ENCODE measurements around the gene GNB2. TPM values are rescaled to one million over a fixed set of nuclear protein-coding genes. Genes with fewer than 3 reads are reported as not detected.
A peak's percentile ranks its signal among the peaks of the same experiment; 100 is the strongest.
"Not testable (repeated sequence)": the region's sequence is repeated elsewhere in the genome, so short reads cannot be mapped to it uniquely, and the experiment has no call there.

The GNB2 gene
- total and polyA plus RNA-seq, 7 experiments from 2014 or later, result 35.8 to 215 (median 114) TPM

DNA sequence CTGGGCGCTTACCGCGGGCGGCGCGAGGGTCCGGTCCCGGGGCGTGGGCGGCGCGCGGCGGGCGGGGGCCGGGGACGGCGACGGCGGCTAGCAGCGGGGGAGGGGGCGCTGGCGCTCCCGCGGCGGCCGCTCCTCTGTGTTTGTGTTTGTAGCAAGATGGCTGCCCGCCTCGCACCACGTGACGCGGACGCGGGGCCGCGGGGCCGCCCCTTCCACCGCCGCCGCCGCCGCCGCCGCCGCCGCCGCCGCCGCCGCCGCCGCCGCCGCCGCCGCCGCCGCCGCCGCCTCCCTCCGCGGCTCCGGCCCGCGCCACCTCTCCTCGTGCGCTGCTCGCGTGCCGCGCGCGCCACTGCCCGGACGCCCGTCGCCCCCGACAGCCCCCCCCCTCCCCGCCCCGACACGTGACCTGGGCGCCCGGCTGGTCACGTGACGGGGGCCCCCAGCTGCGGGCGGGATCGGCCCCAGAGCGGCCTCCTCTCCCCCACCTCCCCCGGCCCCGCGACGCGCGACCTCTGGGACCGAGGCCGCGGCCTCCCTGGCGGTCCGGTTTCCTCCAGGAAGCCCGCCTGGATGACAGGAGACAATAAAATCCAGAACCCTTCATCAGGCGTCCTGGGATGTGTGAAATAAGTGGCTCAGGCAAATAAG lies 20.7 kb downstream of the GNB2 start, which contains the start of gene GIGYF1:
Gene GIGYF1, minus strand, starts transcription at position 153 of the 648 bp plus-strand sequence. CDS start 6,012 bp downstream, outside the sequence.
- Mint-ChIP-seq H3K27ac (peak within 1 kb of the TSS; percentile 92 to 96 (median 95)), H3K4me3 (peak within 1 kb of the TSS; percentile 92 to 100 (median 94)), H3K9me3 (peaks cover 0 to 2% (median 0%) of the 10 kb centered on the region in 11 donors), H3K27me3 (peaks cover 0 to 27% (median 0%) of the 10 kb centered on the region in 5 donors), H3K36me3 (peaks cover 0 to 8% (median 0%) of the 10 kb centered on the region in 5 donors), H3K4me1 (peaks cover 22 to 44% (median 33%) of the 10 kb centered on the region in 7 donors)
- peak; percentile 83 for ATAC-seq
- intact Hi-C loops (cut with micrococcal nuclease), result loop anchor here (1.0 to 5.0 kb wide), 7 partner anchors 11 to 267 kb away; partner anchors contain the start of genes FBXO24 (in 1 of the 2), GNB2 (in 1 of the 2), LRCH4 (in 1 of the 2) and MEPCE (in 1 of the 2)
- H3K27me3 ChIP-seq (ENCODE audit: control insufficient read depth in 2 of 2, insufficient read depth in 2 of 2, low read length in 2 of 2), result no peaks in the 10 kb centered on the region
- CTCF ChIA-PET, result interaction anchor here (1.0 to 4.0 kb wide), 2 partner anchors 11 to 108 kb away, joined by 3 to 27 read pairs; partner anchors contain the start of genes FBXO24 and POP7
- H3K4me1 ChIP-seq (ENCODE audit: control insufficient read depth in 2 of 2, insufficient read depth in 2 of 2, low read length in 2 of 2), result peaks cover 23 to 27% of the 10 kb centered on the region in 2 donors
- POLR2A ChIA-PET, result interaction anchor here (1.0 to 4.7 kb wide), 8 partner anchors 11 to 230 kb away, joined by 3 to 20 read pairs (median 10); partner anchors contain the start of genes FBXO24, LRCH4, MOSPD3 and POP7
- peak within 1 kb of the TSS; percentile 67 for H3K4me3 ChIP-seq (ENCODE audit: low read length)
- H3K9me3 ChIP-seq (ENCODE audit: control insufficient read depth in 2 of 3, low read length in 3 of 3), result no peaks in the 10 kb centered on the region
- H3K36me3 ChIP-seq (ENCODE audit: control insufficient read depth in 2 of 3, insufficient read depth in 3 of 3, low read length in 3 of 3), result peaks cover 0 to 5% (median 0%) of the 10 kb centered on the region in 3 experiments
- H3K27ac ChIP-seq (ENCODE audit: low read depth, low read length), result peak within 1 kb of the TSS; percentile 73
- peak; percentile 61 to 76 (median 65) for DNase-seq

- CTCF ChIA-PET, result interaction anchor here (0.9 to 2.3 kb wide), 3 partner anchors 9 to 91 kb away, joined by 4 to 18 read pairs (median 5); partner anchors contain the start of gene POP7
- peaks cover 0 to 8% (median 0%) of the 10 kb centered on the region in 5 donors for H3K36me3 Mint-ChIP-seq
- POLR2A ChIA-PET, result interaction anchor here (0.9 to 1.2 kb wide), 3 partner anchors 10 to 21 kb away, joined by 3 to 7 read pairs (median 3); partner anchors contain the start of gene POP7
- peak overlapping the region in 5 of 9 donors; percentile 81 to 91 (median 84) for H3K27ac Mint-ChIP-seq
- H3K36me3 ChIP-seq (ENCODE audit: control insufficient read depth in 2 of 3, insufficient read depth in 3 of 3, low read length in 3 of 3), result no peaks in the 10 kb centered on the region
- ATAC-seq, result no peak
- H3K4me3 ChIP-seq (ENCODE audit: low read length), result no peak overlapping the region
- H3K9me3 Mint-ChIP-seq, result peaks cover 0 to 2% (median 0%) of the 10 kb centered on the region in 11 donors
- H3K4me3 Mint-ChIP-seq, result peak overlapping the region in 8 of 10 donors; percentile 28 to 88 (median 49)
- H3K27me3 Mint-ChIP-seq, result peaks cover 0 to 38% (median 1%) of the 10 kb centered on the region in 5 donors
- no peaks in the 10 kb centered on the region for H3K9me3 ChIP-seq (ENCODE audit: control insufficient read depth in 2 of 3, low read length in 3 of 3)
- no peak overlapping the region for H3K27ac ChIP-seq (ENCODE audit: low read depth, low read length)
- peaks cover 20 to 33% (median 27%) of the 10 kb centered on the region in 7 donors for H3K4me1 Mint-ChIP-seq
- DNase-seq, result no peak
- intact Hi-C loops (cut with micrococcal nuclease), result no loop called here
- H3K27me3 ChIP-seq (ENCODE audit: control insufficient read depth in 2 of 2, insufficient read depth in 2 of 2, low read length in 2 of 2), result no peaks in the 10 kb centered on the region
- peaks cover 18 to 23% of the 10 kb centered on the region in 2 donors for H3K4me1 ChIP-seq (ENCODE audit: control insufficient read depth in 2 of 2, insufficient read depth in 2 of 2, low read length in 2 of 2)
These were observed 22.6 kb downstream of the GNB2 start for GRCh38 chr7:100696123-100696521.

GRCh38 chr7:100699018-100699417 lies 25.5 kb downstream of the GNB2 start:
- Histone ChIP-seq H3K4me3 (ENCODE audit: low read length) (no peak overlapping the region), H3K27ac (ENCODE audit: low read depth, low read length) (no peak overlapping the region), H3K36me3 (ENCODE audit: control insufficient read depth in 2 of 3, insufficient read depth in 3 of 3, low read length in 3 of 3) (no peaks in the 10 kb centered on the region), H3K27me3 (ENCODE audit: control insufficient read depth in 2 of 2, insufficient read depth in 2 of 2, low read length in 2 of 2) (no peaks in the 10 kb centered on the region), H3K4me1 (ENCODE audit: control insufficient read depth in 2 of 2, insufficient read depth in 2 of 2, low read length in 2 of 2) (no peaks in the 10 kb centered on the region), H3K9me3 (ENCODE audit: control insufficient read depth in 2 of 3, low read length in 3 of 3) (no peaks in the 10 kb centered on the region)
- POLR2A ChIA-PET, result interaction anchor here (0.6 kb wide), 1 partner anchor 88 kb away, joined by 4 read pairs; no protein-coding TSS in a partner anchor
- Mint-ChIP-seq H3K27me3 (peaks cover 0 to 48% (median 4%) of the 10 kb centered on the region in 5 donors), H3K4me3 (no peak overlapping the region), H3K4me1 (peaks cover 0 to 11% (median 5%) of the 10 kb centered on the region in 7 donors), H3K9me3 (no peaks in the 10 kb centered on the region), H3K36me3 (no peaks in the 10 kb centered on the region), H3K27ac (no peak overlapping the region)
- DNase-seq, result no peak
- intact Hi-C loops (cut with micrococcal nuclease), result no loop called here
- ATAC-seq, result no peak
- CTCF ChIA-PET, result interaction anchor here (0.6 kb wide), 1 partner anchor 665 kb away, joined by 3 read pairs; no protein-coding TSS in a partner anchor

DNA sequence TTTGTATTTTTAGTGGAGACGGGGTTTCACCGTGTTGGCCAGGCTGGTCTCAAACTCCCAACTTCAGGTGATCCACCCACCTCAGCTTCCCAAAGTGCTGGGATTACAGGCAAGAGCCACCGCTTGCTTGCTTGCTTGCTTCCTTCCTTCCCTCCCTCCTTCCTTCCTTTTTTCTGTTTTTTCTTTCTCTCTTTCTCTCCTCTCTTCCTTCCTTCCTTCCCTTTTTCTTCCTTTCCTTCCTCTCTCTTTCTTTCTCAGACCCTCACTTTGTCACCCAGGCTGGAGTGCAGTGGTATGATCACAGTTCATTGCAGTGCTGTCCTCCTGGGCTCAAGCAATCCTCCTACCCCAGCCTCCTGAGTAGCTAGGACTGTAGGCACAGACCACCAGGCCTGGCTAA lies 27.5 kb downstream of the GNB2 start:
- H3K9me3 ChIP-seq (ENCODE audit: control insufficient read depth in 2 of 3, low read length in 3 of 3); intact Hi-C loops (cut with micrococcal nuclease); H3K4me1 Mint-ChIP-seq; H3K9me3 Mint-ChIP-seq; H3K4me3 ChIP-seq (ENCODE audit: low read length); H3K27ac ChIP-seq (ENCODE audit: low read depth, low read length); H3K4me1 ChIP-seq (ENCODE audit: control insufficient read depth in 2 of 2, insufficient read depth in 2 of 2, low read length in 2 of 2); H3K4me3 Mint-ChIP-seq; H3K27me3 ChIP-seq (ENCODE audit: control insufficient read depth in 2 of 2, insufficient read depth in 2 of 2, low read length in 2 of 2); DNase-seq; ATAC-seq; H3K36me3 Mint-ChIP-seq; H3K27ac Mint-ChIP-seq; H3K36me3 ChIP-seq (ENCODE audit: control insufficient read depth in 2 of 3, insufficient read depth in 3 of 3, low read length in 3 of 3): not testable (repeated sequence)
- POLR2A ChIA-PET, result interaction anchor here (0.6 to 1.0 kb wide), 3 partner anchors 115 to 226 kb away, joined by 3 to 4 read pairs (median 4); partner anchors contain the start of gene FBXO24
- H3K27me3 Mint-ChIP-seq, result peaks cover 0 to 35% (median 4%) of the 10 kb centered on the region in 5 donors
- CTCF ChIA-PET, result interaction anchor here (0.6 to 1.8 kb wide), 3 partner anchors 9 to 26 kb away, joined by 3 to 11 read pairs (median 4); no protein-coding TSS in a partner anchor

GRCh38 chr7:100705320-100705752 lies 31.8 kb downstream of the GNB2 start:
- no peaks in the 10 kb centered on the region for H3K27me3 ChIP-seq (ENCODE audit: control insufficient read depth in 2 of 2, insufficient read depth in 2 of 2, low read length in 2 of 2)
- Mint-ChIP-seq H3K4me3 (peak overlapping the region; percentile 88 to 97 (median 95)), H3K27me3 (peaks cover 0 to 16% (median 4%) of the 10 kb centered on the region in 5 donors), H3K9me3 (no peaks in the 10 kb centered on the region), H3K27ac (peak overlapping the region in 8 of 9 donors; percentile 88 to 96 (median 92)), H3K4me1 (peaks cover 8 to 15% (median 13%) of the 10 kb centered on the region in 7 donors), H3K36me3 (peaks cover 0 to 5% (median 0%) of the 10 kb centered on the region in 5 donors)
- ATAC-seq (peak; percentile 73), DNase-seq (peak; percentile 53 to 87 (median 72))
- H3K36me3 ChIP-seq (ENCODE audit: control insufficient read depth in 2 of 3, insufficient read depth in 3 of 3, low read length in 3 of 3), result peaks cover 0 to 8% (median 0%) of the 10 kb centered on the region in 3 experiments
- no peaks in the 10 kb centered on the region for H3K9me3 ChIP-seq (ENCODE audit: control insufficient read depth in 2 of 3, low read length in 3 of 3)
- ChIA-PET CTCF (interaction anchor here (0.7 to 3.0 kb wide), 25 partner anchors 9 to 353 kb away, joined by 3 to 37 read pairs (median 5); partner anchors contain the start of genes GIGYF1, GNB2, MOSPD3 and SLC12A9), POLR2A (interaction anchor here (0.6 to 2.0 kb wide), 21 partner anchors 8 to 276 kb away, joined by 3 to 32 read pairs (median 6); partner anchors contain the start of genes FBXO24, GIGYF1, LRCH4 and MEPCE)
- peaks cover 9 to 12% of the 10 kb centered on the region in 2 donors for H3K4me1 ChIP-seq (ENCODE audit: control insufficient read depth in 2 of 2, insufficient read depth in 2 of 2, low read length in 2 of 2)
- H3K27ac ChIP-seq (ENCODE audit: low read depth, low read length), result peak overlapping the region; percentile 91
- intact Hi-C loops (cut with micrococcal nuclease), result loop anchor here (1.0 to 5.0 kb wide), 11 partner anchors 11 to 604 kb away; partner anchors contain the start of genes GIGYF1 (in 2 of the 2), GNB2 (in 2 of the 2), SLC12A9 (in 2 of the 2) and AP4M1 (in 1 of the 2)
- peak overlapping the region; percentile 85 for H3K4me3 ChIP-seq (ENCODE audit: low read length)

All from naive thymus-derived CD4-positive, alpha-beta T cell (primary cell).